Measurements from ENCODE around the gene SRD5A2.

The SRD5A2 gene

GRCh38 chr2:31476511-31477180 is 104.1 kb downstream of the SRD5A2 start:
- H3K4me3 ChIP-seq (ENCODE audit: low read depth, low read length) = no peak overlapping the region
- DNase-seq (ENCODE audit: low read depth) = no peak
- no peak for TF ChIP-seq CTCF (IDR thresholded peaks at IDR 0.05; ENCODE audit: insufficient read depth, low read depth, low read length, missing control alignments)

- no peak for DNase-seq (ENCODE audit: low read depth)
- no peak overlapping the region for H3K4me3 ChIP-seq (ENCODE audit: low read depth, low read length)
- no peak for TF ChIP-seq CTCF (IDR thresholded peaks at IDR 0.05; ENCODE audit: insufficient read depth, low read depth, low read length, missing control alignments)
Measured at GRCh38 chr2:31475692-31476091, 105.0 kb downstream of the SRD5A2 start.

- DNase-seq (ENCODE audit: low read depth) = no peak
- H3K4me3 ChIP-seq (ENCODE audit: low read depth, low read length) = no peak overlapping the region
- TF ChIP-seq CTCF (IDR thresholded peaks at IDR 0.05; ENCODE audit: insufficient read depth, low read depth, low read length, missing control alignments) = no peak
Measured at GRCh38 chr2:31474296-31474695, 106.4 kb downstream of the SRD5A2 start.

All from GM12865 (cell line).